Neuronal stem cell (in vitro differentiated cells): ENCODE measurements around the gene DHRS1.

ENCODE experiments used
- DNase-seq: peaks from one replicate; pipeline ENCODE4 v3.0.0-alpha.2; 2013; ENCODE audit warnings: low spot score
- H2AFZ ChIP-seq: one replicate; pipeline ENCODE4 v1.6.1; 2013; ENCODE audit warnings: mild to moderate bottlenecking, low read length, inconsistent platforms
- H2AK5ac ChIP-seq: 2 replicates; pipeline ENCODE4 v1.6.1; 2013; ENCODE audit warnings: low read depth, mild to moderate bottlenecking, inconsistent platforms, low read length, moderate library complexity, mixed read lengths
- H2BK120ac ChIP-seq: 2 replicates; pipeline ENCODE4 v1.6.1; 2013; ENCODE audit warnings: low read depth, mild to moderate bottlenecking, inconsistent platforms, low read length, moderate library complexity, mixed read lengths
- H2BK12ac ChIP-seq: one replicate; pipeline ENCODE4 v1.6.1; 2013; ENCODE audit warnings: low read length, inconsistent platforms
- H2BK15ac ChIP-seq: 2 replicates; pipeline ENCODE4 v1.6.1; 2013; ENCODE audit warnings: mild to moderate bottlenecking, low read length, inconsistent platforms, mixed read lengths
- H2BK5ac ChIP-seq: one replicate; pipeline ENCODE4 v1.6.1; 2013; ENCODE audit warnings: inconsistent platforms, mild to moderate bottlenecking, low read length, moderate library complexity
- H3K14ac ChIP-seq: one replicate; pipeline ENCODE4 v1.6.1; 2013; ENCODE audit warnings: low read length, inconsistent platforms
- H3K18ac ChIP-seq: 2 replicates; pipeline ENCODE4 v1.6.1; 2013; ENCODE audit warnings: low read length, inconsistent platforms
- H3K23ac ChIP-seq: 2 replicates; pipeline ENCODE4 v1.6.1; 2013; ENCODE audit warnings: low read depth, mild to moderate bottlenecking, mixed read lengths, low read length, inconsistent platforms; ENCODE audit not compliant: poor library complexity
- H3K27ac ChIP-seq: replicated peaks from 3 replicates; pipeline ENCODE4 v1.5.1; 2013; ENCODE audit warnings: low read length, inconsistent platforms
- H3K27me3 ChIP-seq, 3 experiments: 2 replicates each; pipeline ENCODE4 v1.6.1; 2013; ENCODE audit warnings: low read length in 3 of 3, mild to moderate bottlenecking in 2 of 3, inconsistent platforms in 1 of 3, low read depth in 1 of 3, mixed read lengths in 1 of 3, moderate library complexity in 1 of 3; ENCODE audit not compliant: control insufficient read depth in 3 of 3, insufficient read depth in 3 of 3
- H3K36me3 ChIP-seq, 2 donors: replicated peaks in 1 of 2; 2 replicates each; pipeline ENCODE4 v1.6.1; 2013; ENCODE audit warnings: low read length in 2 of 2; ENCODE audit not compliant: control insufficient read depth in 2 of 2, insufficient read depth in 2 of 2
- H3K4ac ChIP-seq: 2 replicates; pipeline ENCODE4 v1.6.1; 2013; ENCODE audit warnings: inconsistent platforms, mild to moderate bottlenecking, low read length, moderate library complexity
- H3K4me1 ChIP-seq, 2 donors: 1 replicate in 1 of 2; 2 replicates in 1 of 2; pipeline ENCODE4 v1.6.1; 2013; ENCODE audit warnings: low read length in 2 of 2, low read depth in 1 of 2; ENCODE audit not compliant: control insufficient read depth in 2 of 2, insufficient read depth in 1 of 2
- H3K4me2 ChIP-seq: one replicate; pipeline ENCODE4 v1.6.1; 2013; ENCODE audit warnings: mild to moderate bottlenecking, low read length, inconsistent platforms; ENCODE audit not compliant: insufficient read depth, poor library complexity, severe bottlenecking
- H3K4me3 ChIP-seq, 2 donors: 2 replicates each; pipeline ENCODE4 v1.5.1; 2013; ENCODE audit warnings: low read length in 2 of 2, mild to moderate bottlenecking in 2 of 2, inconsistent platforms in 1 of 2, moderate library complexity in 1 of 2
- H3K79me1 ChIP-seq: one replicate; pipeline ENCODE4 v1.6.1; 2013; ENCODE audit warnings: low read depth, mild to moderate bottlenecking, inconsistent platforms, low read length, moderate library complexity
- H3K9ac ChIP-seq: one replicate; pipeline ENCODE4 v1.6.1; 2013; ENCODE audit warnings: mild to moderate bottlenecking, low read depth, low read length, inconsistent platforms; ENCODE audit not compliant: poor library complexity
- H3K9me3 ChIP-seq, 2 donors: replicated peaks in 1 of 2; 2 replicates each; pipeline versions ENCODE3 to v1.6.1; 2013; ENCODE audit warnings: low read length in 2 of 2, mild to moderate bottlenecking in 2 of 2, inconsistent platforms in 1 of 2, low read depth in 1 of 2, mixed read lengths in 1 of 2, moderate library complexity in 1 of 2; ENCODE audit not compliant: control insufficient read depth in 2 of 2, insufficient read depth in 1 of 2
- H4K8ac ChIP-seq: one replicate; pipeline ENCODE4 v1.6.1; 2013; ENCODE audit warnings: low read depth, mild to moderate bottlenecking, inconsistent platforms, low read length, moderate library complexity
- H4K91ac ChIP-seq: one replicate; pipeline ENCODE4 v1.6.1; 2013; ENCODE audit warnings: low read length, low read depth, mild to moderate bottlenecking, inconsistent platforms; ENCODE audit not compliant: poor library complexity
- whole genome bisulfite sequencing, 2 donors: extraction: QIAGEN DNeasy Blood & Tissue Kit; methylation state at CpG; one replicate each; pipeline ENCODE4 v1.1.7; 2013; ENCODE audit warnings: missing lambda C conversion rate in 2 of 2, mixed read lengths in 1 of 2; ENCODE audit not compliant: insufficient read length in 2 of 2, insufficient replicate concordance in 1 of 2; ENCODE audit errors: extremely low coverage in 2 of 2; 5-methylcytosine and 5-hydroxymethylcytosine counted together

Gene DHRS1

GRCh38 chr14:24282736-24283135, 16.8 kb downstream of the DHRS1 start:
- WGBS, 2 donors: no CpG with 5 or more reads among the region's 3 CpGs

GRCh38 chr14:24281636-24282035, 17.9 kb downstream of the DHRS1 start:
- Histone ChIP-seq H2BK5ac (no peak overlapping the region), H3K23ac (no peak overlapping the region), H3K27ac (no peak overlapping the region), H3K4me3 (no peak overlapping the region), H3K18ac (no peak overlapping the region), H2BK120ac (no peak overlapping the region), H2BK15ac (no peak overlapping the region), H4K8ac (no peak overlapping the region), H3K79me1 (no peaks in the 10 kb centered on the region), H3K14ac (no peak overlapping the region), H2AK5ac (no peak overlapping the region), H3K36me3 (no peaks in the 10 kb centered on the region), H4K91ac (no peak overlapping the region), H3K4ac (no peak overlapping the region), H3K4me1 (peaks cover 0 to 3% of the 10 kb centered on the region in 2 donors), H3K9ac (no peak overlapping the region), H3K4me2 (no peak overlapping the region), H3K9me3 (no peaks in the 10 kb centered on the region), H2AFZ (no peak overlapping the region), H2BK12ac (no peak overlapping the region), H3K27me3 (no peaks in the 10 kb centered on the region)
- no peak for DNase-seq
- WGBS, 2 donors: no CpG with 5 or more reads among the region's 7 CpGs

More at GRCh38 chr14:24282736-24283135, 16.8 kb downstream of the DHRS1 start:
- no peak overlapping the region for H3K4me3 ChIP-seq
- H3K9me3 ChIP-seq: no peaks in the 10 kb centered on the region
- no peak overlapping the region for H2BK12ac ChIP-seq
- no peak overlapping the region for H3K27ac ChIP-seq
- H3K36me3 ChIP-seq: no peaks in the 10 kb centered on the region
- no peak overlapping the region for H2AK5ac ChIP-seq
- no peak overlapping the region for H2BK120ac ChIP-seq
- no peaks in the 10 kb centered on the region for H3K27me3 ChIP-seq
- no peak overlapping the region for H3K18ac ChIP-seq
- H3K9ac ChIP-seq: no peak overlapping the region
- H2AFZ ChIP-seq: no peak overlapping the region
- no peak overlapping the region for H3K4me2 ChIP-seq
- DNase-seq: no peak
- H4K8ac ChIP-seq: no peak overlapping the region
- H3K4me1 ChIP-seq: peaks cover 0 to 3% of the 10 kb centered on the region in 2 donors
- no peak overlapping the region for H4K91ac ChIP-seq
- H3K14ac ChIP-seq: no peak overlapping the region
- no peak overlapping the region for H2BK15ac ChIP-seq
- H2BK5ac ChIP-seq: no peak overlapping the region
- no peak overlapping the region for H3K23ac ChIP-seq
- H3K4ac ChIP-seq: no peak overlapping the region
- H3K79me1 ChIP-seq: no peaks in the 10 kb centered on the region

GRCh38 chr14:24280797-24281460, 18.7 kb downstream of the DHRS1 start:
- no peak overlapping the region for H2BK120ac ChIP-seq
- no CpG with 5 or more reads among the region's 6 CpGs for WGBS, 2 donors
- H3K36me3 ChIP-seq: no peaks in the 10 kb centered on the region
- DNase-seq: no peak
- peaks cover 0 to 3% of the 10 kb centered on the region in 2 donors for H3K4me1 ChIP-seq
- no peak overlapping the region for H2BK15ac ChIP-seq
- no peak overlapping the region for H3K14ac ChIP-seq
- H2BK5ac ChIP-seq: no peak overlapping the region
- no peak overlapping the region for H3K4me3 ChIP-seq
- H3K9ac ChIP-seq: peak overlapping the region; percentile 15
- no peak overlapping the region for H4K91ac ChIP-seq
- peak overlapping the region; percentile 33 for H2AK5ac ChIP-seq
- no peaks in the 10 kb centered on the region for H3K79me1 ChIP-seq
- no peak overlapping the region for H3K18ac ChIP-seq
- no peak overlapping the region for H3K4me2 ChIP-seq
- no peaks in the 10 kb centered on the region for H3K27me3 ChIP-seq
- H3K27ac ChIP-seq: no peak overlapping the region
- H4K8ac ChIP-seq: no peak overlapping the region
- H2AFZ ChIP-seq: no peak overlapping the region
- H3K4ac ChIP-seq: no peak overlapping the region
- H3K9me3 ChIP-seq: no peaks in the 10 kb centered on the region
- no peak overlapping the region for H2BK12ac ChIP-seq
- no peak overlapping the region for H3K23ac ChIP-seq

GRCh38 chr14:24279301-24280186, 20.0 kb downstream of the DHRS1 start:
- H2BK5ac ChIP-seq: no peak overlapping the region
- no peaks in the 10 kb centered on the region for H3K4me1 ChIP-seq
- no peak overlapping the region for H2BK120ac ChIP-seq
- no peak overlapping the region for H4K91ac ChIP-seq
- no peaks in the 10 kb centered on the region for H3K9me3 ChIP-seq
- no peak for DNase-seq
- H3K4me2 ChIP-seq: no peak overlapping the region
- no peak overlapping the region for H3K4me3 ChIP-seq
- H3K27ac ChIP-seq: no peak overlapping the region
- no peak overlapping the region for H4K8ac ChIP-seq
- H2AFZ ChIP-seq: no peak overlapping the region
- H2BK15ac ChIP-seq: no peak overlapping the region
- H3K23ac ChIP-seq: no peak overlapping the region
- no peak overlapping the region for H3K18ac ChIP-seq
- peak overlapping the region; percentile 22 for H3K9ac ChIP-seq
- H3K27me3 ChIP-seq: no peaks in the 10 kb centered on the region
- H3K4ac ChIP-seq: no peak overlapping the region
- H2BK12ac ChIP-seq: no peak overlapping the region
- WGBS, 2 donors: no CpG with 5 or more reads among the region's 11 CpGs
- H3K14ac ChIP-seq: no peak overlapping the region
- no peaks in the 10 kb centered on the region for H3K36me3 ChIP-seq
- no peak overlapping the region for H2AK5ac ChIP-seq
- no peaks in the 10 kb centered on the region for H3K79me1 ChIP-seq
